IMR-90 (cell line): Measurements from ENCODE around the gene DCST2. TPM values are rescaled to one million over a fixed set of nuclear protein-coding genes. Genes with fewer than 3 reads are reported as not detected.

Source experiments
- ATAC-seq: fragments of 200-7000 bp; cut with Tn5 transposase; 2 replicates; pipeline ENCODE4 v1.9.1; 2020; ENCODE audit warnings: low read depth, mild to moderate bottlenecking, moderate library complexity
- BruUV-seq: library from RNA; stranded (reverse); fragments of 400-500 nt; replicated peaks from 2 replicates; lab custom pipeline; 2021; lab: Mats Ljungman, UMichigan
- CTCF ChIA-PET: fragments of 300-600 bp; formaldehyde crosslinking; extraction: SDS; loops from one replicate; lab custom pipeline; 2021; ENCODE audit warnings: antibody characterized with exemption; lab: Yijun Ruan, JAX
- POLR2A ChIA-PET: fragments of 300-600 bp; sonication (Branson Sonifier 250); formaldehyde crosslinking; loops from one replicate; lab custom pipeline; 2022; ENCODE audit warnings: antibody characterized with exemption; ENCODE audit not compliant: unreplicated experiment; lab: Charles Lee
- DNase-seq: peaks from one replicate; pipeline ENCODE4 v3.0.0; 2013
- H2AFZ ChIP-seq: replicated peaks from 2 replicates; pipeline ENCODE3; 2013; ENCODE audit warnings: low read length, mild to moderate bottlenecking; ENCODE audit not compliant: poor library complexity
- H2AK5ac ChIP-seq: 2 replicates; pipeline ENCODE4 v1.6.1; 2013; ENCODE audit warnings: low read depth, low read length, inconsistent platforms
- H2AK9ac ChIP-seq: replicated peaks from 2 replicates; pipeline ENCODE3; 2013; ENCODE audit warnings: mild to moderate bottlenecking, low read depth, low read length, moderate library complexity; ENCODE audit not compliant: poor library complexity
- H2BK120ac ChIP-seq: 2 replicates; pipeline ENCODE4 v1.6.1; 2013; ENCODE audit warnings: low read depth, low read length, inconsistent platforms
- H2BK15ac ChIP-seq: 3 replicates; pipeline ENCODE4 v1.6.1; 2013; ENCODE audit warnings: low read depth, low read length, inconsistent platforms
- H2BK20ac ChIP-seq: 2 replicates; pipeline ENCODE4 v1.6.1; 2013; ENCODE audit warnings: low read depth, mild to moderate bottlenecking, inconsistent platforms, low read length, moderate library complexity
- H2BK5ac ChIP-seq: 2 replicates; pipeline ENCODE4 v1.6.1; 2013; ENCODE audit warnings: mild to moderate bottlenecking, low read depth, low read length, inconsistent platforms; ENCODE audit not compliant: poor library complexity, severe bottlenecking
- H3K14ac ChIP-seq: replicated peaks from 2 replicates; pipeline ENCODE4 v1.6.1; 2013; ENCODE audit warnings: low read depth, low read length, inconsistent platforms
- H3K18ac ChIP-seq: 2 replicates; pipeline ENCODE4 v1.6.1; 2013; ENCODE audit warnings: low read depth, low read length, control low read depth
- H3K23ac ChIP-seq: 2 replicates; pipeline ENCODE4 v1.6.1; 2013; ENCODE audit warnings: low read depth, low read length, inconsistent platforms
- H3K27ac ChIP-seq: 2 replicates; pipeline ENCODE4 v1.5.1; 2013; ENCODE audit warnings: mild to moderate bottlenecking, control low read depth, low read length; ENCODE audit not compliant: insufficient read depth
- H3K27me3 ChIP-seq: 2 replicates; pipeline ENCODE4 v1.6.1; 2013; ENCODE audit warnings: low read length; ENCODE audit not compliant: control insufficient read depth, insufficient read depth
- H3K36me3 ChIP-seq: 2 replicates; pipeline ENCODE4 v1.6.1; 2013; ENCODE audit warnings: low read length, mixed read lengths; ENCODE audit not compliant: control insufficient read depth, insufficient read depth
- H3K4ac ChIP-seq: 2 replicates; pipeline ENCODE4 v1.6.1; 2013; ENCODE audit warnings: low read depth, low read length, inconsistent platforms
- H3K4me1 ChIP-seq: 2 replicates; pipeline ENCODE4 v1.6.1; 2013; ENCODE audit warnings: low read length, mixed read lengths; ENCODE audit not compliant: control insufficient read depth, insufficient read depth
- H3K4me2 ChIP-seq: 2 replicates; pipeline ENCODE4 v1.6.1; 2013; ENCODE audit warnings: low read depth, mild to moderate bottlenecking, control low read depth, low read length, moderate library complexity
- H3K4me3 ChIP-seq: 2 replicates; pipeline ENCODE4 v1.5.1; 2013; ENCODE audit warnings: low read depth, mild to moderate bottlenecking, control low read depth, low read length, moderate library complexity; ENCODE audit not compliant: insufficient read depth
- H3K56ac ChIP-seq: 2 replicates; pipeline ENCODE4 v1.6.1; 2013; ENCODE audit warnings: low read length, inconsistent platforms; ENCODE audit not compliant: insufficient read depth; ENCODE audit errors: extremely low read depth
- H3K79me1 ChIP-seq, 2 experiments: 2 replicates each; pipeline ENCODE4 v1.6.1; 2013; ENCODE audit warnings: low read length in 2 of 2, inconsistent platforms in 1 of 2, low read depth in 1 of 2
- H3K9ac ChIP-seq: 2 replicates; pipeline ENCODE4 v1.6.1; 2013; ENCODE audit warnings: low read depth, low read length, control low read depth
- H3K9me1 ChIP-seq: 2 replicates; pipeline ENCODE4 v1.6.1; 2013; ENCODE audit warnings: low read length, inconsistent platforms; ENCODE audit not compliant: insufficient read depth
- H3K9me3 ChIP-seq: 2 replicates; pipeline ENCODE4 v1.6.1; 2013; ENCODE audit warnings: low read length; ENCODE audit not compliant: control insufficient read depth, insufficient read depth
- H4K20me1 ChIP-seq: 2 replicates; pipeline ENCODE4 v1.6.1; 2013; ENCODE audit warnings: low read length, inconsistent platforms; ENCODE audit not compliant: insufficient read depth
- H4K5ac ChIP-seq: 2 replicates; pipeline ENCODE4 v1.6.1; 2013; ENCODE audit warnings: mild to moderate bottlenecking, low read depth, low read length, control low read depth
- H4K8ac ChIP-seq, 2 experiments: 2 replicates each; pipeline ENCODE4 v1.6.1; 2013; ENCODE audit warnings: low read depth in 2 of 2, low read length in 2 of 2, control low read depth in 1 of 2, inconsistent platforms in 1 of 2
- H4K91ac ChIP-seq: 2 replicates; pipeline ENCODE4 v1.6.1; 2013; ENCODE audit warnings: low read depth, low read length, inconsistent platforms; ENCODE audit not compliant: insufficient read depth
- BHLHE40 ChIP-seq: fragments of 150-350 bp; IDR thresholded peaks from 2 replicates; pipeline ENCODE4 v1.6.1; 2016; ENCODE audit warnings: mild to moderate bottlenecking, low read depth, low read length
- CEBPB ChIP-seq: IDR thresholded peaks from 2 replicates; pipeline ENCODE4 v1.6.1; 2012; ENCODE audit warnings: low read depth, low read length, improper control_type of control experiment
- CHD1 ChIP-seq: IDR thresholded peaks from 2 replicates; pipeline ENCODE4 v1.6.1; 2012; ENCODE audit warnings: low read depth, low read length, improper control_type of control experiment
- CTCF ChIP-seq: conservative IDR thresholded peaks from 2 replicates; pipeline ENCODE4 v1.5.1; 2012; ENCODE audit warnings: mild to moderate bottlenecking, low read depth, low read length, improper control_type of control experiment
- FOS ChIP-seq: fragments of 150-350 bp; IDR thresholded peaks from 2 replicates; pipeline ENCODE4 v1.6.1; 2016; ENCODE audit warnings: low read depth, low read length
- MAZ ChIP-seq: IDR thresholded peaks from 2 replicates; pipeline ENCODE4 v1.6.1; 2012; ENCODE audit warnings: low read depth, mild to moderate bottlenecking, low read length, improper control_type of control experiment, moderate library complexity, borderline replicate concordance
- MXI1 ChIP-seq: IDR thresholded peaks from 2 replicates; pipeline ENCODE4 v1.6.1; 2012; ENCODE audit warnings: low read depth, mild to moderate bottlenecking, low read length, moderate library complexity, borderline replicate concordance
- NFE2L2 ChIP-seq: fragments of 150-350 bp; IDR thresholded peaks from 2 replicates; pipeline ENCODE4 v1.6.1; 2016; ENCODE audit warnings: low read depth, mild to moderate bottlenecking, low read length
- POLR2A ChIP-seq: IDR thresholded peaks from 2 replicates; pipeline ENCODE4 v1.6.1; 2012; ENCODE audit warnings: mild to moderate bottlenecking, low read depth, low read length
- RAD21 ChIP-seq: IDR thresholded peaks from 2 replicates; pipeline ENCODE4 v1.6.1; 2012; ENCODE audit warnings: low read length, improper control_type of control experiment
- RCOR1 ChIP-seq: IDR thresholded peaks from 2 replicates; pipeline ENCODE4 v1.6.1; 2012; ENCODE audit warnings: mild to moderate bottlenecking, low read length, improper control_type of control experiment; ENCODE audit not compliant: insufficient replicate concordance
- RFX5 ChIP-seq: IDR thresholded peaks from 2 replicates; pipeline ENCODE4 v1.8.0; 2012; ENCODE audit warnings: low read depth, mild to moderate bottlenecking, low read length, moderate library complexity
- SMC3 ChIP-seq: fragments of 150-350 bp; IDR thresholded peaks from 2 replicates; pipeline ENCODE4 v1.6.1; 2016; ENCODE audit warnings: low read depth, mild to moderate bottlenecking, antibody characterized with exemption, low read length, moderate library complexity
- USF2 ChIP-seq: fragments of 150-350 bp; IDR thresholded peaks from 2 replicates; pipeline ENCODE4 v1.6.1; 2017; ENCODE audit warnings: mild to moderate bottlenecking, antibody characterized with exemption, low read length, low read depth
- WGBS, 2 experiments: methylation state at CpG; one replicate each; pipeline versions ENCODE4 v1.1.5 to v1.1.7; 2013; ENCODE audit warnings: missing lambda C conversion rate in 2 of 2; ENCODE audit not compliant: insufficient read length in 1 of 2; ENCODE audit errors: extremely low coverage in 2 of 2; 5-methylcytosine and 5-hydroxymethylcytosine counted together
- dilution Hi-C: fragments of 300-500 bp; cut with HindIII; formaldehyde crosslinking; loops from one replicate; pipeline ENCODE4 v1.14.3; 2018; ENCODE audit warnings: low sequenced_read_pairs; ENCODE audit not compliant: unreplicated experiment
- in situ Hi-C: fragments of 300-500 bp; cut with MboI; formaldehyde crosslinking; loops from 3 replicates; pipeline ENCODE4 v1.14.3; 2019; ENCODE audit warnings: low sequenced_read_pairs, inconsistent platforms, mixed read lengths
- intact Hi-C: fragments of 100-400 bp; cut with micrococcal nuclease; formaldehyde crosslinking; loops from 2 replicates; pipeline ENCODE4 v1.10.0; 2022
- polyA plus RNA-seq, 3 experiments: library from polyadenylated mRNA; depleted of rRNA; stranded (reverse); fragments of >200 nt; gene quantifications; 2 replicates each; pipeline ENCODE4 v1.2.3, GENCODE V29; 2012; ENCODE audit warnings: low replicate concordance in 1 of 3
- total RNA-seq: library from RNA; depleted of rRNA; stranded (reverse); fragments of >200 nt; gene quantifications from 2 replicates; pipeline ENCODE4 v1.2.3, GENCODE V29; 2012

Gene DCST2
- total and polyA plus RNA-seq, 2 of the 4 experiments (the other 2 are of a cell fraction): 0.14 TPM; not detected in 1

GRCh38 chr1:155001425-155001674 is 32.2 kb downstream of the DCST2 start (continued):
- TF ChIP-seq MXI1: no peak
- no peak for TF ChIP-seq RAD21
- TF ChIP-seq SMC3: no peak
- TF ChIP-seq CEBPB: no peak
- TF ChIP-seq NFE2L2: no peak
- TF ChIP-seq RCOR1: no peak

DNA sequence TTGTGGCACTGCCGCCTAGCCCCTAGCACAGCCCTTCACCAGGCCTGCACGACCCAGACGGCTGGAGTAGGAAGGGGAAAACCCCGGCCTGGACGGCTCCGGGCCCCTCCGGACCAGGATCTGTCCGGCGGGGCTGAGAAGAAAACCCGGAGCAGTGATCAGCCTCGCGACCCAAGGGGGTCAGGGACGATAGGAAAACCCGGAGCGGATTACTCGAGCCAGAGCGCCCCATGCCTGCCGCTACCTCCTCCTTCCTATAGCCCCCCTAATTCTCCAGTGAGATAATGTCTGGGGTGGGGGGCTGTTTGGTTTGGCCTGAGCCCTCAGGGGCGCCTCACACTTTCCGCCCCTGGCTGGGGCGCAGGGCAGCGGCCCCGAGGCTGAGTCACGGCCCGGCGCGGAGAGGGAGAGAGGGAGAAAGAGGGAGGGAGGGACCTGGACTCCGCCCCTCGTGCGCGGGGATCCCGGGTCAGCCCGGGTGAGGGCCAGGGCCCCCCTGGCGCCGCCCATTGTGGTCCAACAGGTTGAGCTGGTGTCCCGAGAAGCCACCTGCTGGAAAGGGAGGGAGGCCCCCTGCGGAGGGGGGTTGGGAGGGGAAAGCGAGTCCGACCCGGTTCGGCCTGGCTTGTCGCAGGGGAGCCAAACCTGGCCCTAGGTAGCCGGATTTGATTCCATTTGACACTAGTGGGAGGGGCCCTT is 32.7 kb downstream of the DCST2 start:
- Histone ChIP-seq H3K9me1 (peaks cover 8% of the 10 kb centered on the region), H4K20me1 (no peaks in the 10 kb centered on the region), H3K14ac (peak overlapping the region; percentile 88; the same call in 1 of the 2 replicates), H2AK9ac (peak overlapping the region; percentile 99), H4K91ac (peak overlapping the region; percentile 80), H3K79me1 (peaks cover 14 to 50% of the 10 kb centered on the region in 2 experiments), H3K4ac (peak overlapping the region; percentile 93), H3K36me3 (no peaks in the 10 kb centered on the region), H2BK120ac (peak overlapping the region; percentile 81), H3K56ac (peak overlapping the region; percentile 82), H3K27me3 (no peaks in the 10 kb centered on the region), H2AFZ (peak overlapping the region; percentile 92), H2BK20ac (no peak overlapping the region; the same call in 1 of the 2 replicates), H3K9me3 (no peaks in the 10 kb centered on the region), H3K4me2 (peak overlapping the region; percentile 94), H3K27ac (peak overlapping the region; percentile 94), H2BK5ac (peak overlapping the region; percentile 94), H3K18ac (peak overlapping the region; percentile 48; the same call in 1 of the 2 replicates), H3K23ac (peak overlapping the region; percentile 90), H3K4me3 (peak overlapping the region; percentile 75), H2BK15ac (peak overlapping the region; percentile 49; the same call in 2 of the 3 replicates), H2AK5ac (peak overlapping the region; percentile 97), H4K5ac (peak overlapping the region; percentile 46; the same call in 1 of the 2 replicates), H3K9ac (peak overlapping the region; percentile 78), H3K4me1 (peaks cover 21% of the 10 kb centered on the region), H4K8ac (peak overlapping the region; percentile 11 to 91; a peak in 3 of 4 replicates)
- 0% methylated on average over 3 of the region's 43 CpGs; no CpG with 5 or more reads in 1 of the 2 experiments for WGBS, 2 experiments
- intact Hi-C loops (loop anchor here (1.0 to 5.0 kb wide), 3 partner anchors 29 to 64 kb away; partner anchors contain the start of genes ADAM15 and PMVK), in situ Hi-C loops (no loop called here), dilution Hi-C loops (no loop called here)
- DNase-seq: peak; percentile 77
- peak; percentile 50 for ATAC-seq
- no TSS peak for BruUV-seq
- POLR2A ChIA-PET: interaction anchor here (0.6 kb wide), 1 partner anchor 273 kb away, joined by 3 read pairs; the partner anchor contains the start of gene CLK2
- CTCF ChIA-PET: interaction anchor here (0.9 kb wide), 1 partner anchor 30 kb away, joined by 4 read pairs; the partner anchor contains the start of gene SHC1
- 0 out of 2 replicates have a peak, but pooled peaks have one; percentile 3 for TF ChIP-seq BHLHE40
- TF ChIP-seq USF2: no peak
- TF ChIP-seq CEBPB: no peak
- peak; percentile 83 for TF ChIP-seq MAZ
- no peak for TF ChIP-seq RAD21
- no peak; the same call in 1 of the 2 replicates for TF ChIP-seq RFX5
- TF ChIP-seq RCOR1: no peak
- peak; percentile 73 for TF ChIP-seq FOS
- no peak for TF ChIP-seq CHD1
- TF ChIP-seq POLR2A: no peak; the same call in 1 of the 2 replicates
- peak; percentile 5; the same call in 1 of the 2 replicates for TF ChIP-seq CTCF
